Sigmoid colon (tissue), 4 donors: ENCODE measurements around the gene NUP62.

Source experiments
- CTCF ChIP-seq, 4 experiments: fragments of 450-650 bp in 3 of 4; fragments of 200-600 bp in 1 of 4; IDR thresholded peaks; one replicate each; pipeline ENCODE4 v1.5.1; 2016 to 2019; ENCODE audit warnings: antibody characterized with exemption in 4 of 4, mild to moderate bottlenecking in 3 of 4, moderate library complexity in 2 of 4
- POLR2A ChIP-seq, 2 donors: fragments of 450-650 bp; IDR thresholded peaks; one replicate each; pipeline ENCODE4 v1.6.1; 2016; ENCODE audit warnings: antibody characterized with exemption in 2 of 2, mild to moderate bottlenecking in 2 of 2, moderate library complexity in 2 of 2
- POLR2AphosphoS5 ChIP-seq, 4 donors: sonication (generic); formaldehyde crosslinking; IDR thresholded peaks; one replicate each; pipeline ENCODE4 v1.6.1; 2017; ENCODE audit warnings: antibody characterized with exemption in 4 of 4

DNA sequence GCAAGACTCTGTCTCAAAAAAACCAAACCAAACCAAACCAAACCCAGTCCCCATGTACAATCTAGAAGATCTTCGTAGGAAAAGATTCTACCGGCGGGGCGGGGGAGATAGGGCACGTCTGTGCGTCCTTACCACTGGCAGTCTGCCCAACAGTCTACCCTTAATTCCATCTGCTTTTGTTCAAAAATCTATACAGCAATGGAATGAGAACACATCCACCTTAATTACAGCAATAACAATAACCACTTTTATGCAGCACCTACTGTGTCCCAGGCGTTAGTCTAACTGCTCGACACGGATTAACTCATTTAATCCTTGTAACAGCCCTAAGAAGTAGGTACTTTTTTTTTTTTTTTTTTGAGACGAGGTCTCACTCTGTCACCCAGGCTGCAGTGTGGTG lies 2.8 kb downstream of the NUP62 start:
- TF ChIP-seq POLR2A (IDR thresholded peaks at IDR 0.05) (no peak), CTCF (IDR thresholded peaks at IDR 0.05) (no peak), POLR2AphosphoS5 (IDR thresholded peaks at IDR 0.05) (no peak)
